Osteoblast (primary cell): ENCODE measurements around the gene POP5. TPM values are rescaled to one million over a fixed set of nuclear protein-coding genes. Genes with fewer than 3 reads are reported as not detected.

Experiments used
- DNase-seq: peaks from one replicate; pipeline ENCODE4 v3.0.0; 2011; ENCODE audit warnings: low spot score, mixed read lengths; ENCODE audit not compliant: insufficient read length; ENCODE audit errors: missing footprints
- H2AFZ ChIP-seq: 2 replicates; pipeline ENCODE4 v1.6.0; 2011; ENCODE audit warnings: mild to moderate bottlenecking, low read length
- H3K27ac ChIP-seq: 2 replicates; pipeline ENCODE4 v1.5.1; 2011; ENCODE audit warnings: mild to moderate bottlenecking, low read depth, low read length, moderate library complexity
- H3K27me3 ChIP-seq: 2 replicates; pipeline ENCODE4 v1.6.0; 2012; ENCODE audit warnings: mild to moderate bottlenecking, control low read depth, inconsistent platforms, low read length, moderate library complexity; ENCODE audit not compliant: insufficient read depth
- H3K36me3 ChIP-seq: 2 replicates; pipeline ENCODE4 v1.5.1; 2011; ENCODE audit warnings: mild to moderate bottlenecking, low read length, control low read depth, moderate library complexity; ENCODE audit not compliant: insufficient read depth
- H3K4me1 ChIP-seq: 2 replicates; pipeline ENCODE4 v1.5.1; 2011; ENCODE audit warnings: mild to moderate bottlenecking, low read length, control low read depth, moderate library complexity; ENCODE audit not compliant: insufficient read depth
- H3K4me2 ChIP-seq: 2 replicates; pipeline ENCODE4 v1.6.0; 2011; ENCODE audit warnings: mild to moderate bottlenecking, low read length; ENCODE audit not compliant: insufficient read depth
- H3K4me3 ChIP-seq: fragments of 200-600 bp; sonication (generic); 3 replicates; pipeline ENCODE4 v1.5.1; 2012; ENCODE audit warnings: mild to moderate bottlenecking, low read length, inconsistent platforms; ENCODE audit not compliant: insufficient read depth
- H3K79me2 ChIP-seq: 2 replicates; pipeline ENCODE4 v1.6.0; 2012; ENCODE audit warnings: mild to moderate bottlenecking, low read length, control low read depth, inconsistent platforms; ENCODE audit not compliant: insufficient read depth
- H3K9me3 ChIP-seq: 2 replicates; pipeline ENCODE4 v1.5.1; 2011; ENCODE audit warnings: low read depth, low read length, control low read depth
- H4K20me1 ChIP-seq: 2 replicates; pipeline ENCODE4 v1.6.0; 2012; ENCODE audit warnings: mild to moderate bottlenecking, low read length, control low read depth; ENCODE audit not compliant: insufficient read depth
- total RNA-seq: library from RNA; depleted of rRNA; stranded (reverse); fragments of >200 nt; gene quantifications from 2 replicates; pipeline ENCODE4 v1.2.3, GENCODE V29; 2012
- TF ChIP-seq, protein P1 (sequence below): IDR thresholded peaks from 2 replicates; pipeline ENCODE4 v1.5.1; 2011; ENCODE audit warnings: mild to moderate bottlenecking, low read depth, low read length, moderate library complexity; ENCODE audit errors: extremely low read depth

POP5 gene
- total RNA-seq, 1 donor = 26.8 TPM

DNA sequence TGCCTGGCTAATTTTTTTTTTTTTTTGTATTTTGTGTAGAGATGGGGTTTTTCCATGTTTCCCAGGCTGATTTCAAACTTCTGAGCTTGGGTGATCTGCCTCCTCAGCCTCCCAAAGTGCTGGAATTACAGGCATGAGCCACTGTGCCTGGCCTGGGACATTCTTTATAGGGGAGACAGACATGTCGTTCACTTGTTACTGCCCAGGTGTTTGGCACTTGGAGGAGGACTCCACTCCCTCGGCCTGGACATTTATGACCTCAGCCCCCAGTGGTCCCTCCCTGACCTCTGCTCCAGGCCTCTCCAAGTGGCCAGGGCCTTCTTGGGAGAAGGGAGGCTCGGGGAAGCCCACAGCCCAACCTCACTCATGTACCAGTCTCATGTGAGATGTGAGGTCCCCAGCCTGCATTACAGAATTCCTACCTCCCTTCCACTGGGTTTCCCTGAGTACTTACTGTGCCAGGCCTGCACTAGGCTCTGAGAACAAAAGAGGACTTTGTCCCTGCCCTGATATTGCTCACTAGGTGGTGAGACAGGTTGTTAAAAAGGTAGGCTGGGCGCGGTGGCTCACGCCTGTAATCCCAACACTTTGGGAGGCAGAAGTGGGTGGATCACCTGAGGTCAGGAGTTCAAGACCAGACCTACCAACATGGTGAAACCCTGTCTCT is 9.7 kb upstream of the POP5 start:
- H4K20me1 ChIP-seq = no peaks in the 10 kb centered on the region
- no peaks in the 10 kb centered on the region for H3K79me2 ChIP-seq
- H3K4me1 ChIP-seq = no peaks in the 10 kb centered on the region
- H3K4me3 ChIP-seq = no peak overlapping the region
- no peak for DNase-seq
- H2AFZ ChIP-seq = no peak overlapping the region
- no peak overlapping the region for H3K27ac ChIP-seq
- no peaks in the 10 kb centered on the region for H3K36me3 ChIP-seq
- no peaks in the 10 kb centered on the region for H3K9me3 ChIP-seq
- H3K27me3 ChIP-seq = no peaks in the 10 kb centered on the region
- TF ChIP-seq, protein P1, sequence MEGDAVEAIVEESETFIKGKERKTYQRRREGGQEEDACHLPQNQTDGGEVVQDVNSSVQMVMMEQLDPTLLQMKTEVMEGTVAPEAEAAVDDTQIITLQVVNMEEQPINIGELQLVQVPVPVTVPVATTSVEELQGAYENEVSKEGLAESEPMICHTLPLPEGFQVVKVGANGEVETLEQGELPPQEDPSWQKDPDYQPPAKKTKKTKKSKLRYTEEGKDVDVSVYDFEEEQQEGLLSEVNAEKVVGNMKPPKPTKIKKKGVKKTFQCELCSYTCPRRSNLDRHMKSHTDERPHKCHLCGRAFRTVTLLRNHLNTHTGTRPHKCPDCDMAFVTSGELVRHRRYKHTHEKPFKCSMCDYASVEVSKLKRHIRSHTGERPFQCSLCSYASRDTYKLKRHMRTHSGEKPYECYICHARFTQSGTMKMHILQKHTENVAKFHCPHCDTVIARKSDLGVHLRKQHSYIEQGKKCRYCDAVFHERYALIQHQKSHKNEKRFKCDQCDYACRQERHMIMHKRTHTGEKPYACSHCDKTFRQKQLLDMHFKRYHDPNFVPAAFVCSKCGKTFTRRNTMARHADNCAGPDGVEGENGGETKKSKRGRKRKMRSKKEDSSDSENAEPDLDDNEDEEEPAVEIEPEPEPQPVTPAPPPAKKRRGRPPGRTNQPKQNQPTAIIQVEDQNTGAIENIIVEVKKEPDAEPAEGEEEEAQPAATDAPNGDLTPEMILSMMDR = no peak
- H3K4me2 ChIP-seq = no peak overlapping the region

DNA sequence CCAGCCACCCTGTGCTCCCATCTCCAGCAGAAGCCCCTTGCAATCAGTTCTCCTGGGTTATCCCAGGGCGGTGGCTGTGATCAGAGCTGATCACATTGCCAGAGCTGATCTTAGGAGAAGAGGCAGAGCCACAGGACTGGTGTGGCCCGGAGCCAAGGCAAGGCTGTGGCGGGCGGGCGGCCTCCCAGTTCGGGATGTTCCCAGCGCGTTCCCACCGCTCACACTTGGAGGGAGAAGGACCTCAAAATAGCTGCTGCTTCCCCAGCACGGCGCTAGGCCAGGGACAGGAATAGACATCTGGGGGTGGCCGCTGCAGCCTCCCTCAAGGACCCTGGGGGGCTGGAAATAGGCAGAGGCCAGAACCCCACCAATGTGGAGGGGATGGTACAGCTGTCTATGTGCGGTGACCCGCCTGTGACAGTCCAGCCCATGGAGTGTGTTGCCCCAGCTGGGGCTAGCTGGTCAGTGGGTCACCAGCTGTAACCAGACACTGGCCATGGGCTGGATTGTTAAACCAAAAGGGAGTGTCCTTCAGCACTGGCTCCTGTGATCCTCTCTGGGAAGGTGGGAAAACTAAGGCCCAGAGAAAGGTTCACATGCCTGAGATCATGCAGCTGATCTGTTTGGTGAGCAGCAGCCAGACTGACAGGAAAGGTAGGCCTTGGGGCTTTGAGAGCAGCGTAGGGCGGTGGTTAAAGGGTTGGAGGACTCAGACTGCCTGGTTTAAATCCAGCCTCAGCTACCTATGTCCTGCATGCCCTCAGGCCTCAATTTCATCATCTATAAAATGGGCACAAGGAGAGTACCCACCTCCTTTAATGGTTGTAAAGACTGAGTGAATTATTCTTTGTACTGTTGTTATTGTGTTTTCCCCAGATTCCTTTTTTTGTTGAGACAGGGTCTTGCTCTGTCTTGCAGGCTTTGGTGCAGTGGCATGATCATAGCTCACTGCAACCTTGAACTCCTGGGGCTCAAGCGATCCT is 8.0 kb upstream of the POP5 start:
- TF ChIP-seq, protein P1 = no peak
- no peak for DNase-seq
- no peaks in the 10 kb centered on the region for H4K20me1 ChIP-seq

DNA sequence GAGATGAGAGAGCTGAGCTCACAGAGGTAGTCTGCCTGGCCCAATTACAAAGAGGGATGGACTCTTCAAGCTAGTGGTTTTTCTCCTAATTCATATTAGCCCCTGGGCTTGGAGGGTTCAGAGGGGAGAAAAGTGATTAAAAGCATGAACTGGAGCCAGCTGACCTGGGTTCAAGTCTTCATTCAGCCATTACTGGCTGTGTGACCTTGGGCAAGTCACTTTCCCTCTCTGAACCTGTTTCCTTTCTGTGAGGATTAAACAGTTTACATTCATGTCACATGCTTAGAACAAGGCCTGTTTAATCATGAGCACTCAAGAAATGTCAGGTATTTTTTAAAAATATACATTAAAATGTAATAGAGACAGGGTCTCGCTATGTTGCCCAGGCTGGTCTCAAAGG is 7.2 kb upstream of the POP5 start:
- TF ChIP-seq, protein P1 = no peak
- Histone ChIP-seq H3K9me3 (no peaks in the 10 kb centered on the region), H3K79me2 (no peaks in the 10 kb centered on the region), H3K4me2 (no peak overlapping the region), H3K36me3 (no peaks in the 10 kb centered on the region), H3K4me3 (no peak overlapping the region), H4K20me1 (no peaks in the 10 kb centered on the region), H3K4me1 (no peaks in the 10 kb centered on the region), H3K27me3 (no peaks in the 10 kb centered on the region), H3K27ac (no peak overlapping the region), H2AFZ (no peak overlapping the region)
- DNase-seq = no peak

More for the DNA sequence above, 8.0 kb upstream of the POP5 start:
- no peaks in the 10 kb centered on the region for H3K36me3 ChIP-seq
- no peaks in the 10 kb centered on the region for H3K79me2 ChIP-seq
- no peak overlapping the region for H2AFZ ChIP-seq
- no peak overlapping the region for H3K4me3 ChIP-seq
- no peaks in the 10 kb centered on the region for H3K9me3 ChIP-seq
- no peaks in the 10 kb centered on the region for H3K27me3 ChIP-seq
- no peak overlapping the region for H3K4me2 ChIP-seq
- H3K27ac ChIP-seq = no peak overlapping the region
- no peaks in the 10 kb centered on the region for H3K4me1 ChIP-seq

DNA sequence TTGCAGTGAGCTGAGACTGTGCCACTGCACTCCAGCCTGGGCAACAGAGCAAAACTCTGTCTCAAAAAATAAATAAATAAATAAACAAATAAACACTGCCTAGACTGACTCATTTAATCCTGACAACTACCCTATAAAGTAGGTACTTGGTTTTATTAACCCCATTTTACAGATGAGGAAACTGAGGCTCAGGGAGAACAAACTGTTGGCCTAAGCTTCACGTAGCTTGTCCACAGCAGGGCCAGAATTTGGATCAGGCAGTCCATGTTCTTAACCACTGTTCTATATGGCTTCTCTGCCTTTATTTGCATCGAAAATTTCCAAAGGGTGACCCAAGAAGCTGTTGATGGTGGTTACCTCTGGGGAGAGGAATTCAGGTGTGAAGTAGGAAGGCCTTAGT is 5.7 kb upstream of the POP5 start:
- TF ChIP-seq, protein P1 = no peak
- H3K4me3 ChIP-seq = no peak overlapping the region
- no peak overlapping the region for H3K4me2 ChIP-seq
- H3K9me3 ChIP-seq = no peaks in the 10 kb centered on the region
- H3K36me3 ChIP-seq = no peaks in the 10 kb centered on the region
- no peaks in the 10 kb centered on the region for H3K79me2 ChIP-seq
- H4K20me1 ChIP-seq = no peaks in the 10 kb centered on the region
- no peak overlapping the region for H2AFZ ChIP-seq
- DNase-seq = no peak
- H3K4me1 ChIP-seq = peaks cover 8% of the 10 kb centered on the region
- H3K27me3 ChIP-seq = no peaks in the 10 kb centered on the region
- no peak overlapping the region for H3K27ac ChIP-seq
